H7 (cell line): Measurements from ENCODE around the gene MESD. TPM values are rescaled to one million over a fixed set of nuclear protein-coding genes. Genes with fewer than 3 reads are reported as not detected.

ENCODE experiments used
- DNase-seq: peaks from one replicate; pipeline ENCODE4 v3.0.0; 2012
- H3K27me3 ChIP-seq: 2 replicates; pipeline ENCODE4 v1.6.0; 2011; ENCODE audit warnings: mild to moderate bottlenecking, low read length; ENCODE audit not compliant: control insufficient read depth, insufficient read depth
- H3K36me3 ChIP-seq: replicated peaks from 2 replicates; pipeline ENCODE4 v1.5.1; 2011; ENCODE audit warnings: low read length; ENCODE audit not compliant: control insufficient read depth, insufficient read depth
- H3K4me3 ChIP-seq: 2 replicates; pipeline ENCODE4 v1.5.1; 2011; ENCODE audit warnings: low read depth, mild to moderate bottlenecking, control low read depth, low read length, moderate library complexity; ENCODE audit not compliant: insufficient read depth
- total RNA-seq: library from RNA; depleted of rRNA; stranded (reverse); fragments of >200 nt; shearing (Covaris generic); gene quantifications from 2 replicates; pipeline ENCODE4 v1.2.3, GENCODE V29; 2014

The MESD gene
- total RNA-seq, 1 experiment from 2014 or later, result 24.0 TPM

DNA sequence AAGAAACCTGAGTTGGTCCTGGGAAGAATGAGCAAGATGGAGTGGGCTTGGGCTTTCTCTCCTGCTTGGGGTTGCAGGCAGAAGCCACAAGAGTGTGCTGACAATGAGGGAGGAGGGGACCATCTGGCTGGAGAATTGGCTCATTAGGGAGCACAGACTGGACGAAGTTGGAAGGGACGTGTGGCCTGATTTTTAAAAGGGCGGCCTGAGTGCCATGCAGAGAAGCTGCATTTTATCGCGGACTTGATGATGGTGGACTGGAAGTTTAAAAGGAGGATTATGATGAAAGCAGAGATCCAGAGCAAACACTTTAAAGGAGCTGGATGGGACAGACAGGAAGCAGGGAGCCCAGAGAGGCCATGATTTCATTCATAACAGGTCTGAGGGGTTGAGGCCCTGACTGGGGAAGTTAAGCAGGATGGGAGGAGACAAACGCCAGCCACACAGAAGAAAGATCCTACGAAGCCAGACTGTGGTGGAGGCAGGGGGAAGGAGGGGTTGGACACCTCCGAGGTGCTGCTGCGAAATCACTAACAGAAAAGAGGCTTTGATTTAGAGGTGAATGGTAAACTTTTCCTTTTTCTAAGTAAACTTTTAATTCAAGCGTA is 34.8 kb upstream of the MESD start:
- Histone ChIP-seq H3K4me3 (no peak overlapping the region), H3K36me3 (no peaks in the 10 kb centered on the region), H3K27me3 (no peaks in the 10 kb centered on the region; the same call in 1 of the 2 replicates)
- no peak for DNase-seq

- H3K27me3 ChIP-seq, result no peaks in the 10 kb centered on the region; the same call in 1 of the 2 replicates
- no peaks in the 10 kb centered on the region for H3K36me3 ChIP-seq
- no peak for DNase-seq
- H3K4me3 ChIP-seq, result no peak overlapping the region
Observed at GRCh38 chr15:81023483-81024264, 34.1 kb upstream of the MESD start.

DNA sequence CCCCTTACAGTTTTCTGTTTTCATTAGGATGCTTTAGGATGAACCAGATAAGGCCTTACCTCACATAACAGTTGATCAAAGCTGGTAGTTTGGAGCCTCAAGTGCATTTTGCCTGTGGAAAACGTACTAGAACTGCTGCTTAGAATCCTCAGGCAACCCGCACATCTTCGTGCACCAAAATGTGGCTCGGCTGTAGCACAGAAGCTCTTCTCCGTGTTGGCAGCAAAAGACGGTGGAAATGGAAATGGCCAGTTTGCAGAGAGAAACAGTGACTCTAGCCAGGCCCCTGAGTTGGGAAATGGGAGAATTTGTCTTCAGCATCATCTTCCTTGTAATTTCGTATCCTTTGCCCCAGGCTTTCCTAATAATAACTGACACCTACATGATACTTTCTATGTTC is 31.7 kb upstream of the MESD start:
- DNase-seq, result no peak
- Histone ChIP-seq H3K27me3 (no peaks in the 10 kb centered on the region; the same call in 1 of the 2 replicates), H3K36me3 (no peaks in the 10 kb centered on the region), H3K4me3 (no peak overlapping the region)

- H3K27me3 ChIP-seq, result no peaks in the 10 kb centered on the region
- no peaks in the 10 kb centered on the region for H3K36me3 ChIP-seq
- no peak for DNase-seq
Observed at GRCh38 chr15:81018197-81018596, 28.6 kb upstream of the MESD start.

DNA sequence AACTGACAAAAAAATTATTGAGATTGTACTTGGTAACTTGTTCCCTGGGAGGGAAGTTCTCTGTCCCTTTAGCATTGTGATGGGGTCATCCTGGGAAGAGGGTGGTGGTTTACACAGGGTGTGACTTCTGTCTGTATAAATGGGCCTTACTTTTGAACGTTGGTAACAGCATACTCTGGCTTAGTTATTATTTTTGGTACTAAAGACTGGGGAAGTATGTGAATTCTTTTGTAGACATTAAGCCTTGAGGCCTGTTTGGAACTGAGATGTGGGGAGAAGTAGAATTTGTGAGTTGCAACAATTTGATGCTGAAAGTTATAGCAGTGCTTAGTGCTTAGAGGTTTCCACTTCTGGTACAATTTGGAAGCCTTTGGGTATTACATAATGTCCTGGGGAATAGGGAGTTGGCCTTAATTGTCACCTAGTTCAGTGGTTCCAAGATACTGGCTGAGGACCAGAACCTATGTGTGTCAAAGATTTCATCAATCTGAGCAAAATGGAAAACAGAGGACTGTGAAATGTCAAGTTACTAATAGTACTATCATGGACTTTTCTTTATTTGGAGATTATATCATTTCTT is 27.0 kb upstream of the MESD start:
- Histone ChIP-seq H3K4me3 (no peak overlapping the region), H3K27me3 (no peaks in the 10 kb centered on the region), H3K36me3 (no peaks in the 10 kb centered on the region)
- no peak for DNase-seq

More at GRCh38 chr15:81018197-81018596, 28.6 kb upstream of the MESD start:
- no peak overlapping the region for H3K4me3 ChIP-seq

GRCh38 chr15:81015621-81016488 is 26.2 kb upstream of the MESD start:
- no peaks in the 10 kb centered on the region for H3K27me3 ChIP-seq
- no peak for DNase-seq
- no peaks in the 10 kb centered on the region for H3K36me3 ChIP-seq
- no peak overlapping the region for H3K4me3 ChIP-seq

DNA sequence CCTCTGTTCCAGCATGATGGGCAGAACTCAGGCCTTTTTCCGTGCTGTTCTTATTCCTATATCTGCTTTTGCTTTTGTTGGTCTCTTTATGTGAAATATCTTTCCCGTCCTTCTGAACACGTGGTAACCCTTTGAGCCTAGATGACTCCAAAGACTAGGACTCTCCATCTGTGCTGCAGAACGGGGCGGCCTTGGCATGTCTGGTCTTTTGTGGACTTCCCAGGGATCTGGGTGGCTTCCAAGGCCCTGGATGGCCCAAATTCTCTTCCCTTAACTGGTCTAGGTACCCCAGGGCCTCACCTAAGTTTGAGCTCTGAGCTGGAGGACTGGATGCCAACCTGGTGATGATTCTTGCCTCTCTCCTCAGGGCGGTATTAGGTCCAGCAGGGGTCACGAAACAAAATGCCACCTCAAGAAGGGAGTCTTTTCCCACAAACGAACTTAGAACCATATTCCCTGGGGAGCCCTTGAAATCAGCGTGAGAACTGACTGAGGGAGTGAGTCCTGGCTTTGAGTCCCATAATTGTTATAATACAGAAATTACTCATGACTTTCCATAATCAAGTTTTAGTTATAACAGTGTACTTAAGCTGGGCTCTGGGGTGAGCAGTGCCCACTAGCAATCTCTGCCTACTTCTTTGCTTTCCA is 25.0 kb upstream of the MESD start:
- no peaks in the 10 kb centered on the region for H3K27me3 ChIP-seq
- DNase-seq, result no peak
- H3K36me3 ChIP-seq, result no peaks in the 10 kb centered on the region
- H3K4me3 ChIP-seq, result no peak overlapping the region

DNA sequence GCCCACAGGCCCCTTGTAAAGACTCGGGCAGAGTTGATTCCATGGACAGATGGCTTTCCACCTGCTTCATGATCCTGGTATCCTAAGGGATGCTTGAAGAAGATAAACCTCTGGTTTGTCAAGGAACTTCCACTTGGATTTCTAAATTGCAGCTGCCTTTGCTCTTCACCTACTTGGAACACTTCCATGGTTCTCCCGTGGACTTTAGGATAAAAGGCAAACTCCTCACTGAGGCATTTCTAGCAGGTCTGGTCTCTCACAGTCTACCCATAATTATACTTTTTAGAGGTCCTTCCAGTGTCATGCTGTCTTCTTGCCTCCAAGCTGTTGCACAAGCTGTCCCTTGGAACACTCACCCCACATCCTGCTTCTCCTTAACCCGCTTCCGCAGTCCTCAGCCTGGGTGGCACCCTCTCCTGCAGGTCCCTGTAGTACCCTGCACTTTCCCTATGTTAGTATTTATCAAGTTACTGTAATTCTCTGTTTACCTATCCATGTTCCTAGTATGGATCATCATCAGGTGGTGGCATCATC is 23.8 kb upstream of the MESD start:
- DNase-seq, result no peak
- no peaks in the 10 kb centered on the region for H3K36me3 ChIP-seq
- no peaks in the 10 kb centered on the region for H3K27me3 ChIP-seq
- H3K4me3 ChIP-seq, result no peak overlapping the region

DNA sequence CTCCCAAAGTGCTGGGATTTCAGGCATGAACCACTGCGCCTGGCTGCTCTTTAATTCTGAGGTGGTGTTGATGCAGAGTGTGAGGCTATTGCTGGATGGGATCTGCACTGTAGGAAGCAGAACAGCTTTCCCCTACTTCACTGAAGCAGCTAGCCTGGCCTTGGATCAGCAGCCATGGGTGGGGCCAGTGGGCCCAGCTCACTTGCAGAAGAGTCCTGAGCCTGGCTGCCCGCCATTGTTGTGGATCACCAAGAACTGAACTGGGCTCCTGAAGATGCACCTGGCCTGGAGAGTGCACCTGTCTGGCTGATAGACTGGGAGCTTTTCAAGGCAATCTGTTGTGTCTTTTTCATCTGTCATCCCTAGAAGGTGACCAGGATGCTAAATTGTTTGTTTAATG is 23.0 kb upstream of the MESD start:
- H3K27me3 ChIP-seq, result no peaks in the 10 kb centered on the region
- no peaks in the 10 kb centered on the region for H3K36me3 ChIP-seq
- H3K4me3 ChIP-seq, result no peak overlapping the region
- no peak for DNase-seq

GRCh38 chr15:81011593-81011992 is 22.0 kb upstream of the MESD start:
- no peak for DNase-seq
- H3K27me3 ChIP-seq, result no peaks in the 10 kb centered on the region
- H3K36me3 ChIP-seq, result no peaks in the 10 kb centered on the region
- no peak overlapping the region for H3K4me3 ChIP-seq

DNA sequence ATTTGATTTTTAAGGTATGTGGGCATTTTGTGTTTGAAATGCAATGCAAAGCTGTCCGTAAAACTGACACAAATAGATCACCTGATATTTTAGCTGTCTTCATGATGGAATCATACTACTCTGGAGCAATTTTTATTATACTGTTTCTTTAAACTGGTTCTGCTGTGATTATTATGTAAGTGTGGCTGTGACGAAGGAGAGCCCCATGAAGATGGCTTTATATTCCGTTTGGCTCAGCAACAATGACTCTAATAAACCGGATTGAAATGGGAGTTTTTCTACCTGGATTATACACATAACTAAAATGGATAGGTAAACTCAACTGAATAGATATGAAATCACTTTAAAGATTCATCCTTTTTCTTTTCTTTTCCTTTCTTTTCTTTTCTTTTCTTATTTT is 20.5 kb upstream of the MESD start:
- no peak for DNase-seq
- no peaks in the 10 kb centered on the region for H3K27me3 ChIP-seq
- no peaks in the 10 kb centered on the region for H3K36me3 ChIP-seq
- no peak overlapping the region for H3K4me3 ChIP-seq

GRCh38 chr15:81008312-81008711 is 18.7 kb upstream of the MESD start:
- no peak for DNase-seq
- no peak overlapping the region for H3K4me3 ChIP-seq
- no peaks in the 10 kb centered on the region for H3K36me3 ChIP-seq
- H3K27me3 ChIP-seq, result no peaks in the 10 kb centered on the region

DNA sequence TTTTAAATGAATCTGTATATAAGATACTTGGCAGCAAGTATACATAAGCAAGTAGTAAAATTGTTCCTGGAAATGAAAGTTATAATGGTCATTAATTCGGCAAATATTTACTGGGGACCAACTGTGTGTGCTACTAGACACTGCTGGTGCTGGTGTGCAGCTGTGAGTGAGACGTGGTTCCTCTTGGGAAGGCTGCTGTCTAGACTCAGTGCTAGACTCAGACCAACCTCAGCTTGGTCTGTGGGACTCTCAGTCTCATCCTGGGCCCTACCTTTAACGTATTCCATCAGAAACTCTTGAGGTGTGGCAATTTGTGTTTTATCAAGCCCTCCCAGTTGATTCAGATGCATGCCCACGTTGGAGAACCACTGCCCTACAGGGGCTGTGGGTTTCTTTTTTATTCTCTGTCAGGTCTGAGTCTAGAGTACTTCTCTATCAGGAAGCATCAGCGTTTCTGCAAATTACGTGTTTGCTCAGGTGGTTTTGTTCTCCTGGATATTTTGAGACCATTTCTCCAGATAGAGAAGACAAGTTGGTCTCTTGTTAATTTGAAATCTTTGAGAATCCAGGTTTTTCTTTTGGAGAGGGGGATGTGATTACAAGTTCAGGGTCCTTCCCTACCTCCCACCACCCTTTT is 17.9 kb upstream of the MESD start:
- Histone ChIP-seq H3K4me3 (no peak overlapping the region), H3K27me3 (peaks cover 2% of the 10 kb centered on the region), H3K36me3 (no peaks in the 10 kb centered on the region)
- no peak for DNase-seq
